Measurements from ENCODE around the gene N4BP2L2.

N4BP2L2 gene

GRCh38 chr13:32503727-32504126 lies 34.9 kb downstream of the N4BP2L2 start:
- no peak for TF ChIP-seq ZFX (IDR thresholded peaks at IDR 0.05)
- H3K27ac ChIP-seq, result no peak overlapping the region

GRCh38 chr13:32501064-32501463 lies 37.5 kb downstream of the N4BP2L2 start:
- H3K27ac ChIP-seq, result no peak overlapping the region
- TF ChIP-seq CTCF (conservative IDR thresholded peaks at IDR 0.05) (no peak), ZFX (IDR thresholded peaks at IDR 0.05) (no peak)

- H3K27ac ChIP-seq, result no peak overlapping the region
- TF ChIP-seq ZFX (IDR thresholded peaks at IDR 0.05) (no peak), CTCF (conservative IDR thresholded peaks at IDR 0.05) (no peak)
These were observed 38.9 kb downstream of the N4BP2L2 start for GRCh38 chr13:32499538-32500210.

GRCh38 chr13:32497589-32497988 lies 41.0 kb downstream of the N4BP2L2 start:
- TF ChIP-seq ZFX (IDR thresholded peaks at IDR 0.05) (no peak), CTCF (conservative IDR thresholded peaks at IDR 0.05) (no peak)
- H3K27ac ChIP-seq, result no peak overlapping the region

GRCh38 chr13:32496599-32497160 lies 41.9 kb downstream of the N4BP2L2 start:
- TF ChIP-seq CTCF (conservative IDR thresholded peaks at IDR 0.05) (no peak), ZFX (IDR thresholded peaks at IDR 0.05) (0 out of 2 replicates have a peak, but pooled peaks have one; percentile 10)
- H3K27ac ChIP-seq, result no peak overlapping the region

- TF ChIP-seq CTCF (conservative IDR thresholded peaks at IDR 0.05), result no peak
- no peak for TF ChIP-seq ZFX (IDR thresholded peaks at IDR 0.05)
- H3K27ac ChIP-seq, result no peak overlapping the region
These were observed 42.8 kb downstream of the N4BP2L2 start for GRCh38 chr13:32495841-32496240.

- TF ChIP-seq CTCF (conservative IDR thresholded peaks at IDR 0.05) (no peak), ZFX (IDR thresholded peaks at IDR 0.05) (no peak)
- H3K27ac ChIP-seq, result no peak overlapping the region
These were observed 43.2 kb downstream of the N4BP2L2 start for GRCh38 chr13:32495429-32495828.

GRCh38 chr13:32491028-32491427 lies 47.6 kb downstream of the N4BP2L2 start:
- TF ChIP-seq ZFX (IDR thresholded peaks at IDR 0.05) (no peak), CTCF (conservative IDR thresholded peaks at IDR 0.05) (no peak)
- H3K27ac ChIP-seq, result no peak overlapping the region
